Neutrophil (primary cell): ENCODE measurements around the gene SEH1L.

ENCODE experiments used
- H3K27ac ChIP-seq: fragments of 200-600 bp; sonication (generic); 2 replicates; pipeline ENCODE4 v1.5.1; 2016; ENCODE audit warnings: mild to moderate bottlenecking, moderate library complexity
- H3K27me3 ChIP-seq: fragments of 200-600 bp; sonication (generic); 2 replicates; pipeline ENCODE4 v1.6.0; 2016; ENCODE audit warnings: mild to moderate bottlenecking
- H3K36me3 ChIP-seq: fragments of 200-600 bp; sonication (generic); 2 replicates; pipeline ENCODE4 v1.5.1; 2017
- H3K4me1 ChIP-seq, 2 experiments: fragments of 200-600 bp in 1 of 2; sonication (generic) in 1 of 2; 1 replicate in 1 of 2; 2 replicates in 1 of 2; pipeline versions ENCODE4 v1.5.1 to v1.6.1; 2013 to 2016; ENCODE audit warnings: low read depth in 1 of 2, low read length in 1 of 2, mild to moderate bottlenecking in 1 of 2, moderate library complexity in 1 of 2; ENCODE audit not compliant: control insufficient read depth in 1 of 2, insufficient read depth in 1 of 2
- H3K4me3 ChIP-seq, 2 experiments: fragments of 200-600 bp in 1 of 2; sonication (generic) in 1 of 2; 1 replicate in 1 of 2; 2 replicates in 1 of 2; pipeline ENCODE4 v1.5.1; 2013 to 2016; ENCODE audit warnings: low read depth in 1 of 2, low read length in 1 of 2, mild to moderate bottlenecking in 1 of 2, moderate library complexity in 1 of 2
- H3K9me3 ChIP-seq: fragments of 200-600 bp; sonication (generic); 2 replicates; pipeline ENCODE4 v1.5.1; 2016
- CTCF ChIP-seq: fragments of 200-600 bp; sonication (generic); IDR thresholded peaks from 2 replicates; pipeline ENCODE4 v1.5.1; 2016; ENCODE audit warnings: antibody characterized with exemption

SEH1L gene

GRCh38 chr18:13035249-13035914 is 87.6 kb downstream of the SEH1L start:
- H3K9me3 ChIP-seq, result no peaks in the 10 kb centered on the region
- H3K36me3 ChIP-seq, result peaks cover 51% of the 10 kb centered on the region
- H3K27ac ChIP-seq, result no peak overlapping the region
- no peaks in the 10 kb centered on the region for H3K27me3 ChIP-seq
- peaks cover 5 to 7% of the 10 kb centered on the region in 2 experiments for H3K4me1 ChIP-seq
- no peak overlapping the region for H3K4me3 ChIP-seq
- no peak for TF ChIP-seq CTCF

- Histone ChIP-seq H3K9me3 (no peaks in the 10 kb centered on the region), H3K27me3 (no peaks in the 10 kb centered on the region), H3K4me1 (peaks cover 5 to 7% of the 10 kb centered on the region in 2 experiments), H3K27ac (no peak overlapping the region), H3K4me3 (no peak overlapping the region), H3K36me3 (peaks cover 43% of the 10 kb centered on the region)
- no peak for TF ChIP-seq CTCF
Observed at GRCh38 chr18:13036622-13037320, 89.0 kb downstream of the SEH1L start.
